ENCODE measurements around the gene KMT2E. TPM values are rescaled to one million over a fixed set of nuclear protein-coding genes. Genes with fewer than 3 reads are reported as not detected.

KMT2E gene
- total RNA-seq, 1 donor: 132 TPM

- no peak for TF ChIP-seq CTCF (IDR thresholded peaks at IDR 0.05; ENCODE audit: insufficient read depth, low read length)
- no peak for DNase-seq (ENCODE audit: low read depth)
- no peak overlapping the region for H3K4me3 ChIP-seq (ENCODE audit: low read depth, low read length)
These were observed 91.6 kb downstream of the KMT2E start for GRCh38 chr7:105105579-105105978.

- DNase-seq (ENCODE audit: low read depth): no peak
- TF ChIP-seq CTCF (IDR thresholded peaks at IDR 0.05; ENCODE audit: insufficient read depth, low read length): no peak
- H3K4me3 ChIP-seq (ENCODE audit: low read depth, low read length): no peak overlapping the region
These were observed 92.5 kb downstream of the KMT2E start for GRCh38 chr7:105106473-105106872.

GRCh38 chr7:105107458-105107857, 93.5 kb downstream of the KMT2E start:
- H3K4me3 ChIP-seq (ENCODE audit: low read depth, low read length): no peak overlapping the region
- no peak for DNase-seq (ENCODE audit: low read depth)
- TF ChIP-seq CTCF (IDR thresholded peaks at IDR 0.05; ENCODE audit: insufficient read depth, low read length): no peak

GRCh38 chr7:105112440-105113418, 98.7 kb downstream of the KMT2E start:
- no peak for TF ChIP-seq CTCF (IDR thresholded peaks at IDR 0.05; ENCODE audit: insufficient read depth, low read length)
- DNase-seq (ENCODE audit: low read depth): no peak
- H3K4me3 ChIP-seq (ENCODE audit: low read depth, low read length): no peak overlapping the region

GRCh38 chr7:105118612-105119600, 104.9 kb downstream of the KMT2E start:
- no peak for DNase-seq (ENCODE audit: low read depth)
- no peak overlapping the region for H3K4me3 ChIP-seq (ENCODE audit: low read depth, low read length)
- no peak for TF ChIP-seq CTCF (IDR thresholded peaks at IDR 0.05; ENCODE audit: insufficient read depth, low read length)

GRCh38 chr7:105122619-105123018, 108.6 kb downstream of the KMT2E start:
- no peak for TF ChIP-seq CTCF (IDR thresholded peaks at IDR 0.05; ENCODE audit: insufficient read depth, low read length)
- no peak overlapping the region for H3K4me3 ChIP-seq (ENCODE audit: low read depth, low read length)
- DNase-seq (ENCODE audit: low read depth): no peak

Measured in fibroblast of the aortic adventitia (primary cell).